ENCODE data around the gene UCN2.
A peak's percentile ranks its signal among the peaks of the same experiment; 100 is the strongest.

Gene UCN2

GRCh38 chr3:48563382-48563918, at the start of gene UCN2:
Gene UCN2 (minus strand): TSS chr3:48563781. CDS start chr3:48563124, 657 bp downstream.
- no peak for DNase-seq

GRCh38 chr3:48612309-48612708, 48.7 kb upstream of the UCN2 start:
- DNase-seq, result no peak

DNA sequence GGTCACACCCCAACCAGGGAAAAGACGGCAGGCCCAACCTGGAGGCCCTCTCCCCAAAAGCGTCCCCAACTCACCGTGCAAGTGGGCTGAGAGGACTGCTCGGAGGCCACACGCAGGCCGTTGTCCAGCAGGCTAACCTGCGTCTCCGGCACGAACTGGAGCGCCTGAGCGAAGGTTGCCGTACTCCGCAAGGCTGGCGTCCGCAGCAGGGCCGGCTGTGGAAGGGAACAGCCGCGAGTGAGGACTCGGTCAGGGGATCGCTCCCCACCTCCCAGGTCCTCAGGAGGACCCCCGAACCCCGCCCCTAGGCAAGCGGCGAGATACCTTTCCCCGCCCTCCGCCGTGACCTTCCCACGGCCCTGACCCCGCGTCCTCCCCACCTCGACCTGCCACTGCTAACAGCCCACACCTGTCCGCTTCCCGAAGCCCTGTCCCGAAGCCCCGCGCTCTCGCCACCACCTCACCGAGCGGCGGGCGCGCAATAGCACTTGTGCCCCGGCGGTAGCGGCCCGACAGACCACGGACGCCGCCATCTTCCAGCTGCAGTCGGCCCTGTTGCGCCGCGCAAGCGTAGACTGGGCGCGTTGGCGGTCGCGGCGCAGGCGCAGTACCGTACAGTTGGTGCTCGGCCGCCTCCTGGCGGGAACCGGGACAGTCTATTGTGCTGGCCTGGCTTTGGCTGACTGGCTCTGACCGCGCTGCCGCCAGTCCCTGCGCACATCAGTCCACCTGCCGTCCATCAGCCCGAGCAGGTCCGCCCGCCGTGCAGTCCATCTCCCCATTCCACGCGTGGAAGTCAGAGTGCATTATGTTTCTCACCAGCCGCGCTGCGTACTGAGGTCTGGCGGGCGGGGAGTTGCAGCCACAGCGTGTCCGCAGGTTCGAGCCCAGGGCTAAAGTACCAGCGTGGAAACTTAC, 45.8 kb upstream of the UCN2 start, which contains the start of gene UQCRC1:
TSS of gene UQCRC1 (minus strand) at position 559 of the 918 bp plus-strand sequence. CDS start at position 533, 26 bp downstream.
- DNase-seq, result peak; percentile 88

- DNase-seq, result no peak
These were observed 43.9 kb upstream of the UCN2 start for GRCh38 chr3:48607519-48607918.

DNA sequence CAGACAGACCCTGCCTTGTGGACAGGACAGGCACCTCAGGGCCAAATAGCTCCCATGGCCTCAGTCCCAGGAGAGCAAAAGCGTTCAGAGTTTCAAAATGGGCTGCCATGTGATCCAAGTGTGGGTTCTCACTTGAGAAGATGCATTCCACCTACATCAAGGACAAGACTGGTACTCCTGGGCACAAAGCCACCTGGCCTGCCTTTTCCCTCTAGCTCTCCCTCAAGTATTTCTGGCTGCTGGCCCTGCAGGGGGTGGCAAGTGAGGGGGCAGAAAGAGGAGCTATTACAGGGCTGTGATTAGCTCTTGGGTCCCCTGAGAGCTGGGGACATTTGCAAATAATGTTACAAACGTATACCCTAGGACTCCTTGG, 38.0 kb upstream of the UCN2 start:
- DNase-seq, result no peak

DNA sequence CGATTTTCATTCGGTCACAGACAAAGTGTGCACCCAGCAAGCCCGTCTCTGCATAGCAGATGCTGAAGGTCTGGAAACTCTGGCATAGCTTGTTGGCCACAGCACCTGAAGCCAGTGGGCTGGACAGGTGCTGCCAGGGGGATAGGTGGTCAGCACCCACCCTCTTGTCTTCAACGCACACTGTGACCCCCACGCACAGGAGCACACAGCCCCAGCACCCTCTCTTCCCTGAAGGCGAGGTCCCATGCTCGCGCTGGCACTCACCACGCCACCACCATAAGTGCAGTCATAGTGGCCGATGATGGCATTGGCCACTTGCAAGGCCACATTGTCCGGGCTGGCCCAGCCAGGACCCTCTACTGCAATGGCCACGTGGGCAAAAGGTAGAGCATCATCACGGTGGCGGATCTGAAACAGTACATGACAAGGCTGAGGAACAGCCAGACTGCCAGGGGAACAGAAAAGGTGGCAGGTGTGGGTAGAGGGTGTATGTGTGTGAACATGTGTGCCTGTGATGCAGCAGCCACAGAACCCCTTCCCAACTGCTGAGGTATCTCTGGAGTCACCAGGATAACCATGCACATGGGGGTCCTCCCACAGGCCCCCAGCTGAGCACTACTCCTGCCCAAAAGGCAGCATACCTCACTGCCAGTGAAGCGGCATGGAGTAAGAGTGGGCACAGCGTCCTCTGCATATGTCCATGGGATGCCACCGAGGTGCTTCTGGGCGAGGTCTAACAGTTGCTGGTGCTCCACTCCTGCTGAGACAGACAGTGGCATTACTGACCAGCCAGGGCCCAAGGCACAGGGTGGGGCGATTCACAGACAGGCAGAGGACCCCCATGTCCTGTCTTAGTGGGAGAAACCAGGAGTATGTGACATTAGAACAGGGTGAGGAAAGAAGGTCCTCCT, 37.4 kb upstream of the UCN2 start:
- DNase-seq, result no peak

DNA sequence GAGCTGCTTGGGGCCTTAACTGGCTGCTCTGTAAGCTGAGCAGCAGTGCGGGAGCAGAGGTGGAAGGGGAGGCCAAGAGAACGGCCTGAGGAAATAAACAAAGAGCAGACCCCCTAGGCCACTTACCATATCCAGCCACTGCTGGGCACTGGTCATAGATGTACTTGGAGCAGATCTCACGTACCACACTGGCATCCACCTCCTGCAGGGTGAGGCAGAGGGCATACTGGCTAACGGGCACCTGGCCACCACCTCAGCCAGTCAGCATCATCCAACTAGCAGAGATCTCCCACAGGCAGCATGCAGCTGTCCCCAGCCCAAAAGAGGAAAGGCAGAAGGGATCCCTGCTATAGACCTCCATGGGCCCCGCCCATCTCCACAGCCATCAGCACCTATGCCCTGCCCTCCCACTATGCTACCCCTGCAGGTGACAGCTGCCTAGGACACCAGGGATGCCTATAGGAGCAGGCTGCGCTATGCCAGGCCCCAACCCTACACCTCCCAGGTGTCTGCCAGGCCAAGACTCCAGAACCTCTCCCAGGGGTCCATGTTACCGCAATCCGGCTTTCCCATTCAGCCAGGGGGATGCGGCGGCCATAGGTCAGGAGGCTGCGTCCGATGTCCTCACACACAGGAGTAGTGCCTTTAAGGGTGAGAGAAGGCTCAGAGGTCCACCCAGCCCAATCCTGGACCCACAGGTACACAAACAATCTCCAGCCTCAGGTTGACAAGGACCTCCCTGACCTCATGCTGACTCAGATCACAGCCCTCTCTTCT, 36.1 kb upstream of the UCN2 start:
- DNase-seq, result no peak

- no peak for DNase-seq
These were observed 35.5 kb upstream of the UCN2 start for GRCh38 chr3:48599077-48599501.

- no peak for DNase-seq
These were observed 34.9 kb upstream of the UCN2 start for GRCh38 chr3:48598323-48599076.

DNA sequence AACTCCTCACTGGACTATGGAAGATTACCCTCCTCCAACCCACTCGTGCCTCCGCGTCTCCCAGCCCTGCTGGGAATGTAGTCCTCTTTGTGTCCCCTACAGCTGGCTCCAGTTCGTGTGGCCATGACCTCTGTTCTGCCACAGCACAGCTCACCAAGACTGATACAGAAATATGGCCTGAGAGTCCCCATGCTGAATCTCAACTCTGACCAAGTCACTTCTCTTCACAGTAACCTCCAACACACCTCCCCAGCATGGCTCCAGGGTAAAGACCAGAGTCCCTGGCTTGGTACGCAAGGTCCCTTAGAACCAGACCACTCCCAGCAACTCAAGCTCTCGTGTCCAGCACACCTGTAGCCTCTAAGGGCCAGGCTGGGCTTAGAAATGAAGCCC, 33.8 kb upstream of the UCN2 start:
- no peak for DNase-seq

DNA sequence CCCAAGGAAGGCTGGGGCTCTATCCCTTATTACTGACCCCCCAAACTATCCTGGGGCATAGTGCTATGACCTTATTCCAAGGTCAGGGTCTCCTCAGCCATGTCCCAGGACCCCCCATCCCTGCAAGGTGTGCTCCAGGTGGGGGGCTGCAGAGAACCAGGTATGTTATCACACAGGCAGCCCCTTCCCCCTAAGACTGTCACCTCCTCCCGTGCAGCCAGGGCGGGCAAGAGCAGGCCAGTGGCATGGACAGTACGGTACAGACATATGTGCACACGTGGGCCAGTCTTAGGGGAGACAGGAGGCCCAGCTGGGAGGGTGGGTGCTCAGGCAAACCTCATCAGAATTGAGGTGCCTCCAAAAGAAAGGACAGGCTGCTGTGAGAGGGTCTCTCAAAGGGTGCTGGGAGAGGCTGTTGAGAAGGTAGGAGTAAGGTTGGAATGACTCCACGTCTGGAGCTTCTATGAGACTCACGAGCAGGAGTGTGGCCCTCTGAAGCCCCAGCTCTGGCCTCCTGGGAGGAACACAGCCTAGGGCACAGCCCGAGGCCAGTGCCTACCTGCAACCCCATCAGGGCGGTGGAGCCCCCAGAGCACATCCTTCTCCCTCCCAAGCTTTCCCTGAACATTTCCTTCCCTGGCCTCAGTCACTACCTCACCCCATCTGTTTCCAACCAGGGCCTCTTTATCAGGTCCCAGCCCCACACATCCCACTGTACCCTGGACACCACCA, 33.3 kb upstream of the UCN2 start:
- no peak for DNase-seq

GRCh38 chr3:48596157-48596556, 32.6 kb upstream of the UCN2 start:
- DNase-seq, result no peak

DNA sequence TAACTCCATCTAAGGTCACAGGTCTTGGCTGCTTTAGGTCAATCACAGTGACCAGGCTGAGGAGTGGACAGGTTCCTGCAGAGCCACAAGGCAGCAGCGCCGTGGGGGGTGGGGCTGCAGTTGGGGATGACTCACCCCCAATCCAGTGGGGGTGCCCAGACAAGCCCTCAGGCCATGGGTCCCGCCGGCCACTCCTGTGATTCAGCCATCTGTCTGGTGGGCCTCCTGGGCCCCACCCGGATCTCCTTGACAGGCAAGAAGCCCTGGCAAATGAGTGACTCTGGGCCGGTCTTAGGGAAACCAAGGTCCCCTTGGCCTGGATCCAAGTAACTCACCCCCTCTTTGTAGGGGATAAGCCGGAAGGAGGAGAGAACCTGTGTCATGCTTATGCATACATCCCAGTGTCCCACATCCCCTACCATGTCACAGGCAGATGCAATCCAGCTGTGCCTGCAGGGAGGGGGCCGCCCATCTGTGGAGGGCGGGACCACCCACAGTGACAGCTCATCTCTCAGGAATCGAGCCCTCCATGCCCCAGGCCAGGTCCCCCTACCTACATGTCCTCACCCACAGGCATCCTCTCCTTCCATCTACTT, 32.0 kb upstream of the UCN2 start:
- no peak for DNase-seq

GRCh38 chr3:48595075-48595525, 31.5 kb upstream of the UCN2 start, which contains the start of gene COL7A1:
Gene COL7A1 (minus strand): TSS chr3:48595329. CDS start chr3:48595159, 170 bp downstream.
- no peak for DNase-seq

GRCh38 chr3:48594417-48595049, 31.0 kb upstream of the UCN2 start:
- DNase-seq, result no peak

GRCh38 chr3:48593337-48593736, 29.8 kb upstream of the UCN2 start:
- no peak for DNase-seq

- DNase-seq, result no peak
These were observed 29.0 kb upstream of the UCN2 start for GRCh38 chr3:48592519-48593087.

DNA sequence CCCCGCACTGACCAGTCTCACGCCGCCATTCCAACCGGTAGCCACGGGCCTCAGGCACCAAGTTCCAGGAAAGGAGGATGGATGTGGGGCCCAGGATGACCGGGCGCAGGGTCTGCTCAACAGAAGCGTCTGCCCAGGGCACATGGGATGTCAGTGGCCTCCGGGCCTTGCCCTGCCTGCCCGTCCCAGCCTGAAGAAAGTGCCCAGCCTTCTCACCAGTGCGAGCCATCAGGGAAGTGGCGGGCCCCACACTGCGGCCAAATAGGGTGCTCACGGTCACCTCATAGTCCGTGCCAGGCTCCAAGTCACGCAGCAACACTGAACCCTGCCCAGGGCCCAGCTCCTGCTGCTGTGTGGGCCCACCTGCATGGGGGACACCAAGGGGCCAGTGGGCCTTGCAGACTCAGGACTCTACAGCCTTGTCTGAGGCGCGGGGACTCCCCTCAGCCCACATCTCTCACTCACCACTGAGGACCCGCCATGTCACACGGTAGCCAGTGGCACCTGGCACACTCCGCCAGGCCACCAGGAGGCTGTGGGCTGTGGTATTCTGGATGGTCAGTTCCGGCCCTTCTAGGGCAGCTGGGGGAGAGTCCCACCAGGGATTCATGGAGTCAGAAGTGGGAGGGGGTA, 28.4 kb upstream of the UCN2 start:
- DNase-seq, result no peak

GRCh38 chr3:48591436-48591835, 27.9 kb upstream of the UCN2 start:
- DNase-seq, result no peak
